H1 (cell line): Measurements from ENCODE around the gene P2RY11. TPM values are rescaled to one million over a fixed set of nuclear protein-coding genes. Genes with fewer than 3 reads are reported as not detected.

Source experiments
- CTCF ChIA-PET: fragments of 300-600 bp; sonication (Branson Sonifier 250); formaldehyde crosslinking; loops from one replicate; lab custom pipeline; 2021; ENCODE audit not compliant: partially characterized antibody; lab: Charles Lee
- POLR2A ChIA-PET: fragments of 300-600 bp; sonication (Branson Sonifier 250); formaldehyde crosslinking; loops from one replicate; lab custom pipeline; 2021; ENCODE audit warnings: inconsistent platforms; ENCODE audit not compliant: partially characterized antibody; lab: Charles Lee
- DNase-seq, 2 experiments: peaks; one replicate each; pipeline versions ENCODE4 v3.0.0 to v3.0.0-alpha.2; 2010 to 2022; ENCODE audit warnings: low spot score in 2 of 2, low read depth in 1 of 2, mixed read lengths in 1 of 2
- FAIRE-seq: peaks from 2 replicates; lab custom pipeline; 2011; peaks lifted over from hg19 to GRCh38; lab: Jason Lieb, UNC
- H2AFZ ChIP-seq: 2 replicates; pipeline ENCODE4 v1.8.1; 2012; ENCODE audit warnings: low read length, inconsistent platforms
- H2AK5ac ChIP-seq: 2 replicates; pipeline ENCODE4 v1.6.1; 2013; ENCODE audit warnings: low read depth, low read length
- H2BK120ac ChIP-seq: replicated peaks from 2 replicates; pipeline ENCODE3; 2013; ENCODE audit warnings: low read depth, low read length, inconsistent platforms
- H2BK12ac ChIP-seq: 2 replicates; pipeline ENCODE4 v1.6.1; 2013; ENCODE audit warnings: low read depth, low read length
- H2BK15ac ChIP-seq: 2 replicates; pipeline ENCODE4 v1.6.1; 2013; ENCODE audit warnings: low read length
- H2BK20ac ChIP-seq: 2 replicates; pipeline ENCODE4 v1.6.1; 2013; ENCODE audit warnings: low read length
- H2BK5ac ChIP-seq: 2 replicates; pipeline ENCODE4 v1.6.1; 2013; ENCODE audit warnings: low read depth, low read length
- H3K14ac ChIP-seq: 2 replicates; pipeline ENCODE4 v1.6.1; 2013; ENCODE audit warnings: inconsistent platforms; ENCODE audit not compliant: insufficient read length
- H3K18ac ChIP-seq: 2 replicates; pipeline ENCODE4 v1.6.1; 2013; ENCODE audit warnings: low read length; ENCODE audit errors: extremely low read depth
- H3K23ac ChIP-seq: 2 replicates; pipeline ENCODE4 v1.6.1; 2013; ENCODE audit warnings: inconsistent platforms; ENCODE audit not compliant: insufficient read length
- H3K23me2 ChIP-seq: 2 replicates; pipeline ENCODE4 v1.6.1; 2013; ENCODE audit warnings: low read depth, low read length
- H3K27ac ChIP-seq: 2 replicates; pipeline ENCODE4 v1.6.1; 2011; ENCODE audit warnings: low read depth, low read length, inconsistent platforms
- H3K27me3 ChIP-seq, 4 experiments: replicated peaks in 1 of 4; 1 replicate in 1 of 4; 2 replicates in 3 of 4; pipeline versions ENCODE4 v1.6.1 to v1.8.1; 2011 to 2013; ENCODE audit warnings: low read length in 3 of 4, mild to moderate bottlenecking in 3 of 4, inconsistent platforms in 2 of 4, mixed read lengths in 2 of 4, moderate library complexity in 1 of 4; ENCODE audit not compliant: control insufficient read depth in 3 of 4, insufficient read depth in 3 of 4; ENCODE audit errors: extremely low read depth in 1 of 4
- H3K36me3 ChIP-seq, 4 experiments: 2 replicates each; pipeline versions ENCODE4 v1.6.1 to v1.8.1; 2011 to 2013; ENCODE audit warnings: mild to moderate bottlenecking in 4 of 4, low read length in 3 of 4, moderate library complexity in 2 of 4, control low read depth in 1 of 4, inconsistent platforms in 1 of 4; ENCODE audit not compliant: insufficient read depth in 4 of 4, control insufficient read depth in 2 of 4
- H3K4ac ChIP-seq: replicated peaks from 2 replicates; pipeline ENCODE3; 2013; ENCODE audit warnings: low read length, low read depth, mixed read lengths, inconsistent platforms; ENCODE audit not compliant: insufficient read length
- H3K4me1 ChIP-seq, 4 experiments: replicated peaks in 1 of 4; 1 replicate in 1 of 4; 2 replicates in 3 of 4; pipeline versions ENCODE4 v1.6.1 to v1.8.1; 2011 to 2013; ENCODE audit warnings: low read length in 3 of 4, inconsistent platforms in 2 of 4, mixed read lengths in 1 of 4; ENCODE audit not compliant: insufficient read depth in 4 of 4, control insufficient read depth in 3 of 4
- H3K4me2 ChIP-seq, 2 experiments: 2 replicates each; pipeline versions ENCODE4 v1.6.1 to v1.8.1; 2011 to 2013; ENCODE audit warnings: low read depth in 2 of 2, low read length in 2 of 2, control low read depth in 1 of 2, inconsistent platforms in 1 of 2, mild to moderate bottlenecking in 1 of 2; ENCODE audit not compliant: insufficient read depth in 1 of 2
- H3K4me3 ChIP-seq, 4 experiments: fragments of 200-600, 300-600 bp in 1 of 4; sonication (generic), shearing (Covaris generic), sonication (Bioruptor Twin) in 1 of 4; 2 replicates each; pipeline versions ENCODE4 v1.5.1 to v1.8.1; 2011 to 2016; ENCODE audit warnings: low read length in 4 of 4, low read depth in 3 of 4, control low read depth in 2 of 4, inconsistent platforms in 2 of 4, mild to moderate bottlenecking in 2 of 4, mixed read lengths in 1 of 4, moderate library complexity in 1 of 4; ENCODE audit not compliant: insufficient read depth in 2 of 4; ENCODE audit errors: extremely low read depth in 1 of 4
- H3K56ac ChIP-seq: replicated peaks from 2 replicates; pipeline ENCODE3; 2013; ENCODE audit warnings: low read depth, mild to moderate bottlenecking, mixed read lengths, low read length, inconsistent platforms; ENCODE audit not compliant: insufficient read length
- H3K79me1 ChIP-seq: 2 replicates; pipeline ENCODE4 v1.6.1; 2013; ENCODE audit warnings: low read depth, low read length, control low read depth
- H3K79me2 ChIP-seq, 2 experiments: 2 replicates each; pipeline versions ENCODE4 v1.6.1 to v1.8.1; 2012 to 2013; ENCODE audit warnings: low read length in 2 of 2, mild to moderate bottlenecking in 2 of 2, inconsistent platforms in 1 of 2; ENCODE audit not compliant: insufficient read depth in 2 of 2, control insufficient read depth in 1 of 2
- H3K9ac ChIP-seq, 4 experiments: replicated peaks in 1 of 4; 1 replicate in 1 of 4; 2 replicates in 3 of 4; pipeline versions ENCODE4 v1.6.1 to v1.8.1; 2011 to 2013; ENCODE audit warnings: low read depth in 3 of 4, low read length in 3 of 4, control low read depth in 2 of 4, mild to moderate bottlenecking in 2 of 4, moderate library complexity in 2 of 4, inconsistent platforms in 1 of 4; ENCODE audit errors: extremely low read depth in 1 of 4
- H3K9me3 ChIP-seq, 2 experiments: 2 replicates each; pipeline versions ENCODE4 v1.6.1 to v1.8.1; 2012 to 2013; ENCODE audit warnings: mild to moderate bottlenecking in 2 of 2, moderate library complexity in 2 of 2, control low read depth in 1 of 2, inconsistent platforms in 1 of 2, low read depth in 1 of 2, low read length in 1 of 2, mixed read lengths in 1 of 2; ENCODE audit not compliant: insufficient read depth in 2 of 2
- H4K20me1 ChIP-seq, 2 experiments: replicated peaks in 1 of 2; 2 replicates each; pipeline versions ENCODE3 to v1.8.1; 2011 to 2013; ENCODE audit warnings: inconsistent platforms in 2 of 2, low read length in 2 of 2, mild to moderate bottlenecking in 1 of 2; ENCODE audit not compliant: insufficient read depth in 2 of 2, control insufficient read depth in 1 of 2
- H4K5ac ChIP-seq: 2 replicates; pipeline ENCODE4 v1.6.1; 2013; ENCODE audit warnings: low read length, low read depth, mixed read lengths, inconsistent platforms; ENCODE audit not compliant: insufficient read length
- H4K8ac ChIP-seq: 2 replicates; pipeline ENCODE4 v1.8.0; 2013; ENCODE audit warnings: mild to moderate bottlenecking, moderate library complexity, low read length, inconsistent platforms; ENCODE audit not compliant: insufficient read depth; ENCODE audit errors: extremely low read depth
- H4K91ac ChIP-seq: replicated peaks from 2 replicates; pipeline ENCODE3; 2013; ENCODE audit warnings: low read length, mixed read lengths, inconsistent platforms; ENCODE audit not compliant: insufficient read length
- CREB1 ChIP-seq: IDR thresholded peaks from 2 replicates; pipeline ENCODE4 v1.6.1; 2012; ENCODE audit warnings: inconsistent platforms
- EP300 ChIP-seq, 2 experiments: IDR thresholded peaks; 1 replicate in 1 of 2; 2 replicates in 1 of 2; pipeline ENCODE4 v1.6.1; 2011 to 2012; ENCODE audit warnings: low read depth in 2 of 2, low read length in 2 of 2, mild to moderate bottlenecking in 2 of 2, borderline replicate concordance in 1 of 2, inconsistent platforms in 1 of 2, moderate library complexity in 1 of 2
- EZH2 ChIP-seq: fragments of 200-600 bp; sonication (generic); IDR thresholded peaks from 2 replicates; pipeline ENCODE4 v1.7.1; 2012; ENCODE audit warnings: low read depth, mild to moderate bottlenecking, moderate library complexity, low read length, inconsistent platforms; ENCODE audit not compliant: severe bottlenecking
- GTF2F1 ChIP-seq: IDR thresholded peaks from 2 replicates; pipeline ENCODE4 v1.6.1; 2012; ENCODE audit warnings: low read depth, low read length, improper control_type of control experiment, borderline replicate concordance
- JUND ChIP-seq: IDR thresholded peaks from 2 replicates; pipeline ENCODE4 v1.6.1; 2011; ENCODE audit warnings: mild to moderate bottlenecking, improper control_type of control experiment, low read length
- NRF1 ChIP-seq: IDR thresholded peaks from 2 replicates; pipeline ENCODE4 v1.6.1; 2011; ENCODE audit warnings: mild to moderate bottlenecking, low read depth, low read length, improper control_type of control experiment
- RBBP5 ChIP-seq: IDR thresholded peaks from 2 replicates; pipeline ENCODE4 v1.7.1; 2012; ENCODE audit warnings: low read depth, mild to moderate bottlenecking, inconsistent platforms, low read length, moderate library complexity, borderline replicate concordance
- SIN3A ChIP-seq, 2 experiments: IDR thresholded peaks in 1 of 2; conservative IDR thresholded peaks in 1 of 2; 2 replicates each; pipeline ENCODE4 v1.6.1; 2011 to 2012; ENCODE audit warnings: low read length in 2 of 2, improper control_type of control experiment in 1 of 2, low read depth in 1 of 2, mild to moderate bottlenecking in 1 of 2
- SP2 ChIP-seq: IDR thresholded peaks from 2 replicates; pipeline ENCODE4 v1.6.1; 2012; ENCODE audit warnings: mild to moderate bottlenecking, low read length, inconsistent platforms
- SRF ChIP-seq: IDR thresholded peaks from 2 replicates; pipeline ENCODE4 v1.6.1; 2011; ENCODE audit warnings: mild to moderate bottlenecking, low read depth, low read length, moderate library complexity
- polyA plus RNA-seq, 7 experiments: library from polyadenylated mRNA; depleted of rRNA in 3 of 7; stranded (reverse) in 5 of 7; unstranded in 2 of 7; fragments of >200 nt in 5 of 7; fragments of 200-250 nt in 2 of 7; gene quantifications; 1 replicate in 5 of 7; 2 replicates in 1 of 7; 4 replicates in 1 of 7; pipeline versions ENCODE4 v1.2.1 to v1.2.3, GENCODE V29; 2011 to 2013; ENCODE audit warnings: missing spikeins in 2 of 7, mixed read lengths in 2 of 7
- total RNA-seq: library from RNA; stranded (reverse); fragmentation: NEBNext Ultra II Directional; extraction: Animal tissue kit (Norgen Biotek cat#: 25700); gene quantifications from 2 replicates; pipeline ENCODE4 v1.2.1, GENCODE V29; 2021
- TF ChIP-seq, protein P1 (sequence below): IDR thresholded peaks from 2 replicates; pipeline ENCODE4 v1.6.1; 2012; ENCODE audit warnings: inconsistent platforms
- TF ChIP-seq, protein P2 (sequence below): IDR thresholded peaks from 2 replicates; pipeline ENCODE4 v1.6.1; 2012; ENCODE audit warnings: inconsistent platforms

P2RY11 gene
- total and polyA plus RNA-seq, 2 of the 8 experiments (the other 6 are each of a cell fraction or from before 2014, with no cell fraction given): 9.2 to 18.0 TPM

DNA sequence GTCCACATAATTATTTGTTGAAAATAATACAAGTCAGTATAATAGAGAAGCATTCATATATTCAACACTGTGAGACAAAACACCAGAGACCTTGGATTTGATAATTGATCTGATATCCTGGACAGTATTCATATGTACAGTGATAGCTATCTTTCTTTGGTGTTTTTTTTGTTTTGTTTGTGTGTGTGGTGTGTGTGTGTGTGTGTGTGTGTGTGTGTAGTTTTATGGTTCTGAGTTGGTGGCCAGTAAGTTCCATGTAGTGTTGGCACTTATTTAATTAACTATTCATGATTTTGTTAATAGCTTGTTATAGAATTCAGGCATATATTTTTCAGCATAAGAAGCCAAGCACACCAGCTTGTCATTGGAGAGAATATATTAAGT is 7.4 kb upstream of the P2RY11 start:
- FAIRE-seq (no peak), DNase-seq (no peak)
- Histone ChIP-seq H3K36me3 (peaks cover 10 to 18% (median 13%) of the 10 kb centered on the region in 4 experiments), H3K27me3 (no peaks in the 10 kb centered on the region), H2BK15ac (no peak overlapping the region), H3K79me2 (peaks cover 6 to 25% of the 10 kb centered on the region in 2 experiments; a peak in 3 of 4 replicates), H3K9me3 (no peaks in the 10 kb centered on the region), H3K4me2 (no peak overlapping the region), H2AK5ac (no peak overlapping the region), H2BK5ac (no peak overlapping the region), H3K4me3 (no peak overlapping the region), H3K23me2 (0 out of 2 replicates have a peak, but pooled peaks cover 4% of the 10 kb centered on the region), H3K14ac (no peak overlapping the region), H2BK12ac (no peak overlapping the region), H2BK120ac (no peak overlapping the region), H3K27ac (no peak overlapping the region), H4K8ac (no peak overlapping the region), H3K18ac (no peak overlapping the region), H3K23ac (no peak overlapping the region), H3K79me1 (peaks cover 8% of the 10 kb centered on the region; the same call in 1 of the 2 replicates), H2AFZ (no peak overlapping the region), H4K5ac (no peak overlapping the region), H4K20me1 (peaks cover 0 to 7% of the 10 kb centered on the region in 2 experiments), H4K91ac (no peak overlapping the region), H3K56ac (no peak overlapping the region), H3K9ac (no peak overlapping the region), H3K4me1 (peaks cover 0 to 4% (median 3%) of the 10 kb centered on the region in 4 experiments; a peak in 5 of 7 replicates), H3K4ac (no peak overlapping the region), H2BK20ac (no peak overlapping the region)
- ChIA-PET POLR2A (interaction anchor here (1.0 to 16.9 kb wide), 4 partner anchors 11 to 188 kb away, joined by 3 to 412 read pairs (median 6); partner anchors contain the start of genes EIF3G and P2RY11), CTCF (interaction anchor here (0.9 to 2.9 kb wide), 3 partner anchors 9 to 51 kb away, joined by 3 to 20 read pairs (median 3); partner anchors contain the start of gene P2RY11)
- TF ChIP-seq EP300 (IDR thresholded peaks at IDR 0.05; ENCODE audit: borderline replicate concordance in 1 of 2, low read depth in 2 of 2, low read length in 2 of 2) (no peak), RBBP5 (no peak), GTF2F1 (no peak), JUND (no peak), SP2 (no peak), SIN3A (conservative IDR thresholded peaks at IDR 0.05 in 1 of 2, IDR thresholded peaks at IDR 0.05 in 1 of 2; ENCODE audit: low read depth in 1 of 2, low read length in 2 of 2) (no peak), NRF1 (no peak), CREB1 (no peak), EZH2 (no peak), SRF (no peak)
- TF ChIP-seq, protein P1, sequence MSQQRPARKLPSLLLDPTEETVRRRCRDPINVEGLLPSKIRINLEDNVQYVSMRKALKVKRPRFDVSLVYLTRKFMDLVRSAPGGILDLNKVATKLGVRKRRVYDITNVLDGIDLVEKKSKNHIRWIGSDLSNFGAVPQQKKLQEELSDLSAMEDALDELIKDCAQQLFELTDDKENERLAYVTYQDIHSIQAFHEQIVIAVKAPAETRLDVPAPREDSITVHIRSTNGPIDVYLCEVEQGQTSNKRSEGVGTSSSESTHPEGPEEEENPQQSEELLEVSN: no peak
- TF ChIP-seq, protein P2, sequence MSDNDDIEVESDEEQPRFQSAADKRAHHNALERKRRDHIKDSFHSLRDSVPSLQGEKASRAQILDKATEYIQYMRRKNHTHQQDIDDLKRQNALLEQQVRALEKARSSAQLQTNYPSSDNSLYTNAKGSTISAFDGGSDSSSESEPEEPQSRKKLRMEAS: no peak
